BJ (cell line): ENCODE data around the gene CTDSP2. TPM values are rescaled to one million over a fixed set of nuclear protein-coding genes. Genes with fewer than 3 reads are reported as not detected.

Source experiments
- CTCF ChIA-PET: fragments of 350-600 bp; formaldehyde crosslinking; extraction: SDS; loops from one replicate; lab custom pipeline; 2021; ENCODE audit warnings: antibody characterized with exemption, inconsistent platforms; lab: Yijun Ruan, JAX
- POLR2A ChIA-PET: fragments of 300-600 bp; sonication (Branson Sonifier 250); formaldehyde crosslinking; extraction: SDS; loops from one replicate; lab custom pipeline; 2021; ENCODE audit warnings: antibody characterized with exemption; lab: Charles Lee
- DNase-seq: peaks from one replicate; pipeline ENCODE4 v3.0.0-alpha.2; 2011; ENCODE audit warnings: low read depth
- H3K27me3 ChIP-seq: 2 replicates; pipeline ENCODE4 v1.6.0; 2011; ENCODE audit warnings: low read length; ENCODE audit not compliant: control insufficient read depth, insufficient read depth
- H3K36me3 ChIP-seq: 2 replicates; pipeline ENCODE4 v1.5.1; 2011; ENCODE audit warnings: low read length; ENCODE audit not compliant: control insufficient read depth, insufficient read depth
- H3K4me3 ChIP-seq: 2 replicates; pipeline ENCODE4 v1.5.1; 2011; ENCODE audit warnings: low read depth, mild to moderate bottlenecking, control low read depth, low read length
- polyA plus RNA-seq: library from polyadenylated mRNA; depleted of rRNA; stranded (reverse); fragments of >200 nt; gene quantifications from 2 replicates; pipeline ENCODE4 v1.2.3, GENCODE V29; 2011
- TF ChIP-seq, protein P1 (sequence below): IDR thresholded peaks from 2 replicates; pipeline ENCODE4 v1.5.1; 2011; ENCODE audit warnings: low read depth, mild to moderate bottlenecking, control low read depth, inconsistent platforms, low read length, moderate library complexity; ENCODE audit not compliant: insufficient read depth

Gene CTDSP2
- polyA plus RNA-seq, 1 experiment = 284 TPM

DNA sequence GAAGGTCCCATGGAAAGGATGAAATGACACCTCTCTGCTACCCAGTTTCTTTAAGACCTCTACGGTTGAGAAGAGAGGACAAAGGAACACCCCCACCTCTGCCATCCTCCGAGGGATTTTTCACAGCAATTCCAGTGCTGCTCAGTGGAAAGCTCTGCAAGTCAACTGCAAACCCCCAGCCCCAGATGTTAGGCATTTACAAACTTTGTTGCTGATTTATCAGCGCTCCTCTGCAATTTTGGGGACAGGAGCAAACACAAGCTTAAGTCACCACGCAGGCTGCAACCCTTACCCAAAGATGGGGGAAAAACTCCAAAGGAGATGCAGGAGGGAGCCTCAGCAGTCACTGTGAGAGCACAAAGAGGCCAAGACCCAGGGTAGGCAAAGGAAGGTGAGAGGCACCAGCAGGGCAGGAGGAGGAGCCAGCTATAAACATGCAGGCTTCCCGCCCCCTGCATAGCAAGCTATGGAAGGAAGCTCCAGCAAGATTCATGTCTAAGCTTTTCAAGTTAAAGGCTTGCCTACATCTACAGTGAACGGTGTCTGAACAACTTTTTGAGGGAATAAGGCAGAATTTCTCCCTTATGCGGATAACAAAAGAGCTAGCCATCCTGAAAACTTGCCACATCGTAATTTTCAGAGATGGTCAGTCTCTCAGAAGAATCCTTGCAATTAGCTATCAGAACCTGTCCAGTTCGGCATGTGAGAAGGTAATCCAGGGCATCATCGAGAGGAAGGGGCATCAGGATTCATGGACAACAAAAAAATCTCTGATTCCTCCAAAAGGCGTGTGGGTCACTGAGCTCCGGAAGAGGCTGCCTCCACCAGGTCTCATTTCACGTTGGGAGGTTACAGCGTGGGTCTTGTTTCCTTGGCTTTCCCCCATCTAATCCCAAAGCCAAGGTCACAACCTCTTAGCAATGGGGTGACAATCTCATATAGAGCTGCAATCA is 3.9 kb downstream of the CTDSP2 start:
- POLR2A ChIA-PET = interaction anchor here (1.6 to 1.9 kb wide), 2 partner anchors 23 to 54 kb away, joined by 4 to 6 read pairs; no protein-coding TSS in a partner anchor
- DNase-seq = no peak
- peaks cover 3% of the 10 kb centered on the region; the same call in 1 of the 2 replicates for H3K36me3 ChIP-seq
- TF ChIP-seq, protein P1, sequence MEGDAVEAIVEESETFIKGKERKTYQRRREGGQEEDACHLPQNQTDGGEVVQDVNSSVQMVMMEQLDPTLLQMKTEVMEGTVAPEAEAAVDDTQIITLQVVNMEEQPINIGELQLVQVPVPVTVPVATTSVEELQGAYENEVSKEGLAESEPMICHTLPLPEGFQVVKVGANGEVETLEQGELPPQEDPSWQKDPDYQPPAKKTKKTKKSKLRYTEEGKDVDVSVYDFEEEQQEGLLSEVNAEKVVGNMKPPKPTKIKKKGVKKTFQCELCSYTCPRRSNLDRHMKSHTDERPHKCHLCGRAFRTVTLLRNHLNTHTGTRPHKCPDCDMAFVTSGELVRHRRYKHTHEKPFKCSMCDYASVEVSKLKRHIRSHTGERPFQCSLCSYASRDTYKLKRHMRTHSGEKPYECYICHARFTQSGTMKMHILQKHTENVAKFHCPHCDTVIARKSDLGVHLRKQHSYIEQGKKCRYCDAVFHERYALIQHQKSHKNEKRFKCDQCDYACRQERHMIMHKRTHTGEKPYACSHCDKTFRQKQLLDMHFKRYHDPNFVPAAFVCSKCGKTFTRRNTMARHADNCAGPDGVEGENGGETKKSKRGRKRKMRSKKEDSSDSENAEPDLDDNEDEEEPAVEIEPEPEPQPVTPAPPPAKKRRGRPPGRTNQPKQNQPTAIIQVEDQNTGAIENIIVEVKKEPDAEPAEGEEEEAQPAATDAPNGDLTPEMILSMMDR = no peak
- CTCF ChIA-PET = interaction anchor here (0.7 to 3.6 kb wide), 8 partner anchors 10 to 62 kb away, joined by 3 to 14 read pairs (median 5); no protein-coding TSS in a partner anchor
- no peaks in the 10 kb centered on the region for H3K27me3 ChIP-seq
- peak overlapping the region; percentile 100 for H3K4me3 ChIP-seq

DNA sequence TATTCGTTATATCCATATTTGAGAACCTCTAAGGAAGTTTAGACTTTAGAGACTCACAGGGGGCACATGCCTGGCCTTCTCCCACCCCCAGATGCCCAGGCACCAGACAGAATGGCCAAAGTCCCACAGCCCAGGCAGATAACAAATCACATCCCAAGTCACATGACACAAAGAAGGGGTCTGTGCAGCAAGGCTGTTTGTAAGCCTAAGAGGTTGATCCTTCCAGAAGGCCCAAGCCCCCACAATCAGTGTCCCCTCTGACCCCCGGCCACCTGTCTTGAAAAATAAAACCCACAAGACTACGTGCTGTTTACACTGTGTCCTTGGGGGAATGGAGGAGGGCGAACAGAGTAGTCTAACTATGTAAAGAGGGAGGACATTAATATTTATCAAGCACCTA is 5.1 kb downstream of the CTDSP2 start:
- H3K4me3 ChIP-seq = no peak overlapping the region
- DNase-seq = no peak
- no peaks in the 10 kb centered on the region for H3K27me3 ChIP-seq
- ChIA-PET CTCF (interaction anchor here (1.5 to 10.2 kb wide), 2 partner anchors 28 to 63 kb away, joined by 3 to 92 read pairs; no protein-coding TSS in a partner anchor), POLR2A (no interaction called here)
- peaks cover 3% of the 10 kb centered on the region; the same call in 1 of the 2 replicates for H3K36me3 ChIP-seq
- TF ChIP-seq, protein P1 = no peak

DNA sequence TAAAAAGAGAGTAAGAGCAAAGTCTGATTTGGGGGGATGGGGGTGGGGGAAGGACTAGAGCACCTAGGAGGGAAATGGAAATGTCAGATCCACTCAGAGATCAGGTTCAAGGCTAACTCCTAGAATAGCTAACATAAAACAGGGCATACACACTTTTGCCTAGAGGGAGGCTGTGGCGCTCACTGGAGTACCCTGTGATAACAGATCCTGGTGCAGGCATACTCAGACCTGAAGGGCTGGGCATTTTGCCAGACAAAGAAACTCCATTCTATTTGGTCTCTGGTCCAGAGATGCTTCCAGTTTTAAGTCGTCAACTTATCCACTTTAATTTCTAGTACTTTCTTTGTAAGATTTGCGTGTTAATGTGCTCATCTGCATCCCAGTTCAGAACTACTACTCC is 5.8 kb downstream of the CTDSP2 start:
- Histone ChIP-seq H3K36me3 (peaks cover 3% of the 10 kb centered on the region; the same call in 1 of the 2 replicates), H3K27me3 (no peaks in the 10 kb centered on the region), H3K4me3 (no peak overlapping the region)
- ChIA-PET CTCF (interaction anchor here (10.2 kb wide), 1 partner anchor 64 kb away, joined by 92 read pairs; no protein-coding TSS in a partner anchor), POLR2A (no interaction called here)
- TF ChIP-seq, protein P1 = no peak
- no peak for DNase-seq

DNA sequence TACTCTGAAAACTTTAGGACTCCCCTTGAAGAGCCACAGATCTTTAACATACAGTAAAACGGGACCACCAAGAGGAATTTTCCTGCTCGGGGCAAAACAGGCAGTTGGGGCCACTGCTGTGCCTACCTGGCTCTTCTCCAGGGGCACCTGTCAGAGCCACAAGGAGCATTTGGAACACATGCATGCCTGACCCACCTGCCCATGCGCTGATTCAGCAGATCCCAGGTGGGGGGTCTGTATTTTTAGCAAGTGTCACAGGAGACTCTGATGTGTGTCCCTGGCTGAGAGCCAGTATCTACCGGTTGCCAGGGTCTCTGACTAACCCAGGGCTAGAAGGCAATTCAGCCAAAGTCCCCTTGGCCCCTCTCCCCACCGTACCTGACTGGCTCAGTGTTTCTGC is 6.5 kb downstream of the CTDSP2 start:
- DNase-seq = no peak
- Histone ChIP-seq H3K4me3 (no peak overlapping the region), H3K27me3 (no peaks in the 10 kb centered on the region), H3K36me3 (peaks cover 2% of the 10 kb centered on the region; the same call in 1 of the 2 replicates)
- TF ChIP-seq, protein P1 = no peak
- ChIA-PET POLR2A (no interaction called here), CTCF (interaction anchor here (10.2 kb wide), 1 partner anchor 64 kb away, joined by 92 read pairs; no protein-coding TSS in a partner anchor)
